ENCODE measurements around the gene TEAD1. TPM values are rescaled to one million over a fixed set of nuclear protein-coding genes. Genes with fewer than 3 reads are reported as not detected.

The TEAD1 gene
- total and polyA plus RNA-seq, 10 of the 15 experiments (the other 5 are each of a cell fraction or from before 2014, with no cell fraction given): 0.01 to 0.59 (median 0.04) TPM; not detected in 6

- Histone ChIP-seq H3K4me3 (no peak overlapping the region), H3K79me2 (ENCODE audit: control insufficient read depth, insufficient read depth, low read length) (no peaks in the 10 kb centered on the region), H3K9ac (ENCODE audit: control insufficient read depth, insufficient read depth, low read length) (no peak overlapping the region), H3K27ac (ENCODE audit: control insufficient read depth, insufficient read depth) (no peak overlapping the region), H4K20me1 (ENCODE audit: control insufficient read depth, insufficient read depth) (no peaks in the 10 kb centered on the region), H3K9me3 (replicated peaks; ENCODE audit: control insufficient read depth, insufficient read depth, low read length) (no peaks in the 10 kb centered on the region), H3K4me2 (ENCODE audit: control insufficient read depth, insufficient read depth) (no peak overlapping the region), H2AFZ (ENCODE audit: control insufficient read depth, low read depth, low read length) (no peak overlapping the region), H3K4me1 (ENCODE audit: control insufficient read depth, insufficient read depth, low read length) (no peaks in the 10 kb centered on the region), H3K36me3 (ENCODE audit: control insufficient read depth in 2 of 2, insufficient read depth in 2 of 2, low read length in 1 of 2) (no peaks in the 10 kb centered on the region), H3K27me3 (replicated peaks in 1 of 2; ENCODE audit: control insufficient read depth in 2 of 2, insufficient read depth in 2 of 2, low read length in 1 of 2) (no peaks in the 10 kb centered on the region)
- ChIA-PET SMC1A (ENCODE audit: uncharacterized antibody, unreplicated experiment) (no interaction called here), POLR2A (no interaction called here), RAD21 (ENCODE audit: unreplicated experiment) (interaction anchor here (0.6 kb wide), 1 partner anchor 324 kb away, joined by 3 read pairs; no protein-coding TSS in a partner anchor), CTCF (no interaction called here)
- FAIRE-seq: no peak
- in situ Hi-C loops (cut with MboI): no loop called here
- no TSS peak for BruUV-seq (replicated peaks)
- ATAC-seq: no peak
- DNase-seq (ENCODE audit: low read depth, low spot score): no peak
- no peak for TF ChIP-seq FOXM1 (IDR thresholded peaks at IDR 0.05; ENCODE audit: low read depth, low read length)
- TF ChIP-seq POU2F2 (IDR thresholded peaks at IDR 0.05; ENCODE audit: borderline replicate concordance, low read depth, low read length): no peak
- TF ChIP-seq MYB (IDR thresholded peaks at IDR 0.05; ENCODE audit: borderline replicate concordance, low read depth, low read length): no peak
- intact Hi-C loops (cut with micrococcal nuclease; ENCODE audit: unreplicated experiment): no loop called here
Observed at GRCh38 chr11:12639388-12639787, 34.8 kb upstream of the TEAD1 start.

GRCh38 chr11:12640355-12640754 lies 33.9 kb upstream of the TEAD1 start:
- H2AFZ ChIP-seq (ENCODE audit: control insufficient read depth, low read depth, low read length): no peak overlapping the region
- no peak for DNase-seq (ENCODE audit: low read depth, low spot score)
- no peaks in the 10 kb centered on the region for H4K20me1 ChIP-seq (ENCODE audit: control insufficient read depth, insufficient read depth)
- H3K9me3 ChIP-seq (replicated peaks; ENCODE audit: control insufficient read depth, insufficient read depth, low read length): no peaks in the 10 kb centered on the region
- H3K27me3 ChIP-seq (replicated peaks in 1 of 2; ENCODE audit: control insufficient read depth in 2 of 2, insufficient read depth in 2 of 2, low read length in 1 of 2): no peaks in the 10 kb centered on the region
- no peaks in the 10 kb centered on the region for H3K79me2 ChIP-seq (ENCODE audit: control insufficient read depth, insufficient read depth, low read length)
- 0% methylated on average over 1 of the region's 1 CpG for WGBS (ENCODE audit: insufficient coverage, insufficient replicate concordance, low lambda C conversion rate, missing lambda C conversion rate)
- H3K9ac ChIP-seq (ENCODE audit: control insufficient read depth, insufficient read depth, low read length): no peak overlapping the region
- RAD21 ChIA-PET (ENCODE audit: unreplicated experiment): no interaction called here
- POLR2A ChIA-PET: no interaction called here
- H3K4me2 ChIP-seq (ENCODE audit: control insufficient read depth, insufficient read depth): no peak overlapping the region
- H3K4me1 ChIP-seq (ENCODE audit: control insufficient read depth, insufficient read depth, low read length): no peaks in the 10 kb centered on the region
- in situ Hi-C loops (cut with MboI): no loop called here
- intact Hi-C loops (cut with micrococcal nuclease; ENCODE audit: unreplicated experiment): no loop called here
- no peak for ATAC-seq
- no TSS peak for BruUV-seq (replicated peaks)
- H3K27ac ChIP-seq (ENCODE audit: control insufficient read depth, insufficient read depth): no peak overlapping the region
- no peaks in the 10 kb centered on the region for H3K36me3 ChIP-seq (ENCODE audit: control insufficient read depth in 2 of 2, insufficient read depth in 2 of 2, low read length in 1 of 2)
- CTCF ChIA-PET: no interaction called here
- no peak overlapping the region for H3K4me3 ChIP-seq
- FAIRE-seq: no peak
- SMC1A ChIA-PET (ENCODE audit: uncharacterized antibody, unreplicated experiment): interaction anchor here (0.9 kb wide), 1 partner anchor 118 kb away, joined by 3 read pairs; no protein-coding TSS in a partner anchor
- TF ChIP-seq RELB (IDR thresholded peaks at IDR 0.05; ENCODE audit: low read depth) (no peak), ATF7 (IDR thresholded peaks at IDR 0.05; ENCODE audit: low read depth) (no peak), ZNF384 (IDR thresholded peaks at IDR 0.05; ENCODE audit: borderline replicate concordance, low read depth, low read length) (no peak), WRNIP1 (IDR thresholded peaks at IDR 0.05; ENCODE audit: borderline replicate concordance, low read depth, low read length) (no peak), EP300 (IDR thresholded peaks at IDR 0.05; ENCODE audit: borderline replicate concordance in 1 of 2, control insufficient read depth in 1 of 2, low read depth in 2 of 2, low read length in 2 of 2) (no peak), IRF3 (IDR thresholded peaks at IDR 0.05) (no peak), SMAD1 (IDR thresholded peaks at IDR 0.05; ENCODE audit: low read depth, partially characterized antibody) (no peak), TCF12 (IDR thresholded peaks at IDR 0.05; ENCODE audit: low read depth, low read length) (no peak), NFXL1 (IDR thresholded peaks at IDR 0.05; ENCODE audit: borderline replicate concordance) (no peak), ZBTB33 (IDR thresholded peaks at IDR 0.05) (no peak)
